Measurements from ENCODE around the gene GOSR2.

GRCh38 chr17:46943501-46944393 is 20.8 kb downstream of the GOSR2 start:
- TF ChIP-seq CTCF (IDR thresholded peaks at IDR 0.05; ENCODE audit: poor library complexity) (no peak), EZH2 (IDR thresholded peaks at IDR 0.05; ENCODE audit: borderline replicate concordance) (no peak), EZH2phosphoT487 (IDR thresholded peaks at IDR 0.05; ENCODE audit: low read depth, severe bottlenecking, unreplicated experiment) (no peak)

Data from hepatocyte (in vitro differentiated cells).